SK-N-SH (cell line): Measurements from ENCODE around the gene LBHD1.

Experiments
- CTCF ChIP-seq: fragments of 200-600 bp; sonication (generic); IDR thresholded peaks from 2 replicates; pipeline ENCODE4 v1.6.1; 2017; ENCODE audit warnings: antibody characterized with exemption, mild to moderate bottlenecking, moderate library complexity
- EP300 ChIP-seq, 2 experiments: IDR thresholded peaks; 2 replicates each; pipeline versions ENCODE4 v1.4.0 to v1.6.1; 2012; ENCODE audit warnings: borderline replicate concordance in 1 of 2, low read depth in 1 of 2, low read length in 1 of 2
- EZH2phosphoT487 ChIP-seq: fragments of 200-600 bp; sonication (generic); IDR thresholded peaks from 2 replicates; pipeline ENCODE4 v1.6.1; 2017; ENCODE audit warnings: low read depth, mixed run types, mild to moderate bottlenecking, antibody characterized with exemption, moderate library complexity, borderline replicate concordance
- FOXM1 ChIP-seq: IDR thresholded peaks from 2 replicates; pipeline ENCODE4 v1.4.0; 2012; ENCODE audit warnings: low read depth, mild to moderate bottlenecking
- GABPA ChIP-seq: IDR thresholded peaks from 2 replicates; pipeline ENCODE4 v1.4.0; 2012; ENCODE audit warnings: low read depth, mild to moderate bottlenecking
- JUND ChIP-seq: IDR thresholded peaks from 2 replicates; pipeline ENCODE4 v1.4.0; 2012
- MAX ChIP-seq: IDR thresholded peaks from 2 replicates; pipeline ENCODE4 v1.4.0; 2012; ENCODE audit warnings: low read depth
- MXI1 ChIP-seq: IDR thresholded peaks from 2 replicates; pipeline ENCODE4 v1.6.1; 2012; ENCODE audit warnings: mild to moderate bottlenecking, low read depth, low read length, improper control_type of control experiment
- RCOR1 ChIP-seq: fragments of 150-350 bp; IDR thresholded peaks from 2 replicates; pipeline ENCODE4 v1.6.1; 2017; ENCODE audit warnings: antibody characterized with exemption, low read length
- RFX5 ChIP-seq: IDR thresholded peaks from 2 replicates; pipeline ENCODE4 v1.6.1; 2012; ENCODE audit warnings: mild to moderate bottlenecking, improper control_type of control experiment, low read length
- SIN3A ChIP-seq: IDR thresholded peaks from 2 replicates; pipeline ENCODE4 v1.6.1; 2012; ENCODE audit warnings: low read depth, mild to moderate bottlenecking, low read length, moderate library complexity, borderline replicate concordance
- SMC3 ChIP-seq: IDR thresholded peaks from 2 replicates; pipeline ENCODE4 v1.6.1; 2012; ENCODE audit warnings: low read depth, low read length, improper control_type of control experiment
- TAF1 ChIP-seq: IDR thresholded peaks from 2 replicates; pipeline ENCODE4 v1.6.1; 2012; ENCODE audit warnings: low read depth, mild to moderate bottlenecking, low read length, moderate library complexity, borderline replicate concordance

- TF ChIP-seq CTCF (no peak), RCOR1 (no peak), GABPA (no peak), SMC3 (no peak), RFX5 (no peak), SIN3A (no peak), EP300 (IDR thresholded peaks at IDR 0.05; ENCODE audit: borderline replicate concordance in 1 of 2, low read depth in 1 of 2, low read length in 1 of 2) (no peak), EZH2phosphoT487 (no peak), MAX (no peak), JUND (no peak), TAF1 (no peak), MXI1 (no peak), FOXM1 (no peak)
Observed at GRCh38 chr11:62688491-62688890, 16.4 kb upstream of the LBHD1 start.
